ENCODE results near the gene LRRC8D.

Gene LRRC8D

GRCh38 chr1:89913353-89914095 lies 92.7 kb downstream of the LRRC8D start:
- Histone ChIP-seq H3K4me2 (ENCODE audit: low read depth, low read length, poor library complexity, severe bottlenecking) (peak overlapping the region; percentile 48), H3K9ac (ENCODE audit: low read depth, low read length, poor library complexity, severe bottlenecking) (no peak overlapping the region), H3K27me3 (ENCODE audit: insufficient read depth, low read length, poor library complexity, severe bottlenecking) (no peaks in the 10 kb centered on the region), H2AFZ (ENCODE audit: low read length) (no peak overlapping the region), H4K20me1 (ENCODE audit: insufficient read depth, low read length, poor library complexity, severe bottlenecking) (peaks cover 21% of the 10 kb centered on the region), H3K79me2 (ENCODE audit: insufficient read depth, low read length) (peaks cover 95% of the 10 kb centered on the region), H3K9me2 (replicated peaks; ENCODE audit: low read depth, low read length) (no peaks in the 10 kb centered on the region), H3K36me3 (ENCODE audit: insufficient read depth, low read length) (peaks cover 4% of the 10 kb centered on the region; the same call in 1 of the 2 replicates), H3K4me3 (ENCODE audit: low read length, poor library complexity, severe bottlenecking) (no peak overlapping the region), H3K4me1 (ENCODE audit: insufficient read depth, low read length, poor library complexity, severe bottlenecking) (peaks cover 62% of the 10 kb centered on the region), H3F3A (ENCODE audit: low read depth) (peaks cover 2% of the 10 kb centered on the region; the same call in 1 of the 2 replicates), H3K9me3 (ENCODE audit: insufficient read depth, low read depth, low read length) (no peaks in the 10 kb centered on the region)
- no peak for TF ChIP-seq CTCF (conservative IDR thresholded peaks at IDR 0.05; ENCODE audit: low read length)
- no peak for TF ChIP-seq EZH2phosphoT487 (IDR thresholded peaks at IDR 0.05; ENCODE audit: borderline replicate concordance)

GRCh38 chr1:89917353-89917752 lies 96.5 kb downstream of the LRRC8D start:
- H3K9me2 ChIP-seq (replicated peaks; ENCODE audit: low read depth, low read length): no peaks in the 10 kb centered on the region
- peaks cover 4% of the 10 kb centered on the region; the same call in 1 of the 2 replicates for H3K36me3 ChIP-seq (ENCODE audit: insufficient read depth, low read length)
- H3K4me1 ChIP-seq (ENCODE audit: insufficient read depth, low read length, poor library complexity, severe bottlenecking): peaks cover 34% of the 10 kb centered on the region
- TF ChIP-seq CTCF (conservative IDR thresholded peaks at IDR 0.05; ENCODE audit: low read length) (no peak), EZH2phosphoT487 (IDR thresholded peaks at IDR 0.05; ENCODE audit: borderline replicate concordance) (no peak)
- H3K9ac ChIP-seq (ENCODE audit: low read depth, low read length, poor library complexity, severe bottlenecking): no peak overlapping the region
- H3K27me3 ChIP-seq (ENCODE audit: insufficient read depth, low read length, poor library complexity, severe bottlenecking): no peaks in the 10 kb centered on the region
- no peaks in the 10 kb centered on the region for H3K9me3 ChIP-seq (ENCODE audit: insufficient read depth, low read depth, low read length)
- peaks cover 28% of the 10 kb centered on the region for H4K20me1 ChIP-seq (ENCODE audit: insufficient read depth, low read length, poor library complexity, severe bottlenecking)
- no peak overlapping the region for H3K4me2 ChIP-seq (ENCODE audit: low read depth, low read length, poor library complexity, severe bottlenecking)
- no peak overlapping the region for H2AFZ ChIP-seq (ENCODE audit: low read length)
- H3F3A ChIP-seq (ENCODE audit: low read depth): no peaks in the 10 kb centered on the region
- H3K79me2 ChIP-seq (ENCODE audit: insufficient read depth, low read length): peaks cover 86% of the 10 kb centered on the region
- no peak overlapping the region for H3K4me3 ChIP-seq (ENCODE audit: low read length, poor library complexity, severe bottlenecking)

GRCh38 chr1:89918127-89918793 lies 97.4 kb downstream of the LRRC8D start:
- no peak overlapping the region for H3K4me3 ChIP-seq (ENCODE audit: low read length, poor library complexity, severe bottlenecking)
- no peak overlapping the region for H2AFZ ChIP-seq (ENCODE audit: low read length)
- no peaks in the 10 kb centered on the region for H3F3A ChIP-seq (ENCODE audit: low read depth)
- H3K27me3 ChIP-seq (ENCODE audit: insufficient read depth, low read length, poor library complexity, severe bottlenecking): no peaks in the 10 kb centered on the region
- H4K20me1 ChIP-seq (ENCODE audit: insufficient read depth, low read length, poor library complexity, severe bottlenecking): peaks cover 26% of the 10 kb centered on the region
- H3K4me2 ChIP-seq (ENCODE audit: low read depth, low read length, poor library complexity, severe bottlenecking): no peak overlapping the region
- H3K4me1 ChIP-seq (ENCODE audit: insufficient read depth, low read length, poor library complexity, severe bottlenecking): peaks cover 27% of the 10 kb centered on the region
- no peak overlapping the region for H3K9ac ChIP-seq (ENCODE audit: low read depth, low read length, poor library complexity, severe bottlenecking)
- H3K9me2 ChIP-seq (replicated peaks; ENCODE audit: low read depth, low read length): no peaks in the 10 kb centered on the region
- peaks cover 1% of the 10 kb centered on the region; the same call in 1 of the 2 replicates for H3K9me3 ChIP-seq (ENCODE audit: insufficient read depth, low read depth, low read length)
- peaks cover 11% of the 10 kb centered on the region for H3K36me3 ChIP-seq (ENCODE audit: insufficient read depth, low read length)
- peaks cover 89% of the 10 kb centered on the region for H3K79me2 ChIP-seq (ENCODE audit: insufficient read depth, low read length)
- TF ChIP-seq EZH2phosphoT487 (IDR thresholded peaks at IDR 0.05; ENCODE audit: borderline replicate concordance) (no peak), CTCF (conservative IDR thresholded peaks at IDR 0.05; ENCODE audit: low read length) (no peak)
